ENCODE results near the gene PLCD4.

DNA sequence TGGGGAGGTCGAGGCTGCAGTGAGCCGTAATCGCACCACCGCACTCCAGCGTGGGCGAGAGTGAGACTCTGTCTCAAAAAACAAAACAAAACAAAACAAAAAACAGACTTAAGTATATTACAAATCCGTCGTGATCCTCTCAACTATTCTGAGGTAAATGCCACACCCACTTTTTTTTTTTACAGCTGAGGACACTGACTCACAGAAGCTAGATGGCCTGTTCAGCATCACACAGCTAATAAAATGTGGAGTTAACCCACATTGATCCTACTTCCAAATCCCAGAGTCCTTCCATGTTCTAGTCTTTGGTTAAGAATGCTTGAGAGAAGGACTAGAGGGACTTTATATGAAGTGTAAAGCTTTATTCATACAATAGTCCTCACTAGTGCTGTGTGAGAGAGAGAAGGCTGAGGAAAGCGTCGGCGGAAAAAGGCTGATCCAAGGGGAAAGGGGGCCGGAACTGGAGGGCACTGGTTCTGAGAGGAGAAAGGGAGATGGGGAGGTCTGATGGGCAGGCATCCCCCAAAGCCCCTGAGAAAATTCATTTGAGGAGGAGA, 63.5 kb downstream of the PLCD4 start:
- TF ChIP-seq EP300 (IDR thresholded peaks at IDR 0.05) (no peak), POLR2A (IDR thresholded peaks at IDR 0.05; ENCODE audit: low read depth) (no peak), POLR2AphosphoS5 (IDR thresholded peaks at IDR 0.05) (no peak)
- TF ChIP-seq, protein P1, sequence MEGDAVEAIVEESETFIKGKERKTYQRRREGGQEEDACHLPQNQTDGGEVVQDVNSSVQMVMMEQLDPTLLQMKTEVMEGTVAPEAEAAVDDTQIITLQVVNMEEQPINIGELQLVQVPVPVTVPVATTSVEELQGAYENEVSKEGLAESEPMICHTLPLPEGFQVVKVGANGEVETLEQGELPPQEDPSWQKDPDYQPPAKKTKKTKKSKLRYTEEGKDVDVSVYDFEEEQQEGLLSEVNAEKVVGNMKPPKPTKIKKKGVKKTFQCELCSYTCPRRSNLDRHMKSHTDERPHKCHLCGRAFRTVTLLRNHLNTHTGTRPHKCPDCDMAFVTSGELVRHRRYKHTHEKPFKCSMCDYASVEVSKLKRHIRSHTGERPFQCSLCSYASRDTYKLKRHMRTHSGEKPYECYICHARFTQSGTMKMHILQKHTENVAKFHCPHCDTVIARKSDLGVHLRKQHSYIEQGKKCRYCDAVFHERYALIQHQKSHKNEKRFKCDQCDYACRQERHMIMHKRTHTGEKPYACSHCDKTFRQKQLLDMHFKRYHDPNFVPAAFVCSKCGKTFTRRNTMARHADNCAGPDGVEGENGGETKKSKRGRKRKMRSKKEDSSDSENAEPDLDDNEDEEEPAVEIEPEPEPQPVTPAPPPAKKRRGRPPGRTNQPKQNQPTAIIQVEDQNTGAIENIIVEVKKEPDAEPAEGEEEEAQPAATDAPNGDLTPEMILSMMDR (IDR thresholded peaks at IDR 0.05): no peak
